Breast epithelium (tissue), 3 donors: ENCODE results near the gene GPHN.

Source experiments
- POLR2A ChIP-seq: fragments of 450-650 bp; IDR thresholded peaks from one replicate; pipeline ENCODE4 v1.6.1; 2016; ENCODE audit warnings: antibody characterized with exemption, mild to moderate bottlenecking, moderate library complexity
- TF ChIP-seq, protein P1 (sequence below), 3 donors: fragments of 450-650 bp; IDR thresholded peaks; one replicate each; pipeline ENCODE4 v1.5.1; 2016 to 2017; ENCODE audit warnings: antibody characterized with exemption in 3 of 3, mild to moderate bottlenecking in 3 of 3, moderate library complexity in 3 of 3

DNA sequence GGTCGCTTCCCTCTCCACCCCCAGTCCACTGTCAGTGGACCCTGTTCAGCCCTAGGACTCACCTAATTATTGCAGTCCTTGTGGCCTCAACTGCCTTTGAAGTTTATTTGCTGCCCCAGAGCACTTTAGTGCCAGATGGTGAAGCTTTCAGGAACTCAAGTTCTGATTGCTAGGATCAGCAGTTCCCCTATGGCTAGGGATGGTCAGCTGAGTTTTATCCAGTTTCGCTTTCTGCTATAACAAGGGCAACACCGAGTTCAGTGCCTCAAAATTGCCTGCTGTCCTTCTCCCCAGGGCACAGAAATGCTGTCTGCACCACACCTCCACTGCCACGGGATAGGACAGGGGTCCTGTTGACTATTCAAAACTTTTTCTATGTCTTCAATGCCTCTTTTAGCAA lies 295.0 kb downstream of the GPHN start:
- no peak for TF ChIP-seq POLR2A
- TF ChIP-seq, protein P1, sequence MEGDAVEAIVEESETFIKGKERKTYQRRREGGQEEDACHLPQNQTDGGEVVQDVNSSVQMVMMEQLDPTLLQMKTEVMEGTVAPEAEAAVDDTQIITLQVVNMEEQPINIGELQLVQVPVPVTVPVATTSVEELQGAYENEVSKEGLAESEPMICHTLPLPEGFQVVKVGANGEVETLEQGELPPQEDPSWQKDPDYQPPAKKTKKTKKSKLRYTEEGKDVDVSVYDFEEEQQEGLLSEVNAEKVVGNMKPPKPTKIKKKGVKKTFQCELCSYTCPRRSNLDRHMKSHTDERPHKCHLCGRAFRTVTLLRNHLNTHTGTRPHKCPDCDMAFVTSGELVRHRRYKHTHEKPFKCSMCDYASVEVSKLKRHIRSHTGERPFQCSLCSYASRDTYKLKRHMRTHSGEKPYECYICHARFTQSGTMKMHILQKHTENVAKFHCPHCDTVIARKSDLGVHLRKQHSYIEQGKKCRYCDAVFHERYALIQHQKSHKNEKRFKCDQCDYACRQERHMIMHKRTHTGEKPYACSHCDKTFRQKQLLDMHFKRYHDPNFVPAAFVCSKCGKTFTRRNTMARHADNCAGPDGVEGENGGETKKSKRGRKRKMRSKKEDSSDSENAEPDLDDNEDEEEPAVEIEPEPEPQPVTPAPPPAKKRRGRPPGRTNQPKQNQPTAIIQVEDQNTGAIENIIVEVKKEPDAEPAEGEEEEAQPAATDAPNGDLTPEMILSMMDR (IDR thresholded peaks at IDR 0.05) = no peak
